NCI-H1436 (cell line): ENCODE data around the gene CAMK1.

ENCODE experiments used
- DNase-seq: peaks from one replicate; lab custom pipeline; 2025; lab: John Stamatoyannopoulos, UW

CAMK1 gene

DNA sequence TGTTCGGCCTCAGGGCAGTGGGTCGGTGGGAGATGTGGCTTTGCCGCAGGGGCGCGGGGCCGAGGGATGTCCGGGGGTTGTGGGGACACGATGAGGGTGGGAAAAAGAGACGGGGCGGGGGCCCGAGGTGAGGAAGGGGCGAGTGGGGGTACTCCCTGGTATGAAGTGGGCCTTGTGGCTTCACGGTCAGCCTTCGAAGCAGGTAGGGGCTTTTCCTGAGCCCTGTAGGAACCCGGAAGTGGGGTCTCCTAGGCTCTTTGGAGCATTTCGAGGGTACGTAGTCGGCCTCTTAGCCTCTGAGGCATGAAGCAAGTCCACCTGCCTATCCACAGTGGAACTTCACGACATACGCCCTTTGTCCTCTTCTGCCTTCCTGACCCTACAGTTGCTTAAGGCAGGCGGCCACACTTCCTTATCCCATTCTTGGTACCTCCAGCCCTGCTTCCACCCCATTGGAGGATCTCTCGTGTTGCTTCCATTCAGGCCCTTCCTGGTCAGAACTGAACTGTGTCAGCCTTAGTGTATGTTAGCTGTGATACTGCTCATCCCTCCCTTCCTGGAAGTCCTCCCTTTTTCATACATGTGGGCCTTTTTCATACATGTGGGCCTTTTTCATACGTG lies 23.5 kb upstream of the CAMK1 start:
- no peak for DNase-seq

DNA sequence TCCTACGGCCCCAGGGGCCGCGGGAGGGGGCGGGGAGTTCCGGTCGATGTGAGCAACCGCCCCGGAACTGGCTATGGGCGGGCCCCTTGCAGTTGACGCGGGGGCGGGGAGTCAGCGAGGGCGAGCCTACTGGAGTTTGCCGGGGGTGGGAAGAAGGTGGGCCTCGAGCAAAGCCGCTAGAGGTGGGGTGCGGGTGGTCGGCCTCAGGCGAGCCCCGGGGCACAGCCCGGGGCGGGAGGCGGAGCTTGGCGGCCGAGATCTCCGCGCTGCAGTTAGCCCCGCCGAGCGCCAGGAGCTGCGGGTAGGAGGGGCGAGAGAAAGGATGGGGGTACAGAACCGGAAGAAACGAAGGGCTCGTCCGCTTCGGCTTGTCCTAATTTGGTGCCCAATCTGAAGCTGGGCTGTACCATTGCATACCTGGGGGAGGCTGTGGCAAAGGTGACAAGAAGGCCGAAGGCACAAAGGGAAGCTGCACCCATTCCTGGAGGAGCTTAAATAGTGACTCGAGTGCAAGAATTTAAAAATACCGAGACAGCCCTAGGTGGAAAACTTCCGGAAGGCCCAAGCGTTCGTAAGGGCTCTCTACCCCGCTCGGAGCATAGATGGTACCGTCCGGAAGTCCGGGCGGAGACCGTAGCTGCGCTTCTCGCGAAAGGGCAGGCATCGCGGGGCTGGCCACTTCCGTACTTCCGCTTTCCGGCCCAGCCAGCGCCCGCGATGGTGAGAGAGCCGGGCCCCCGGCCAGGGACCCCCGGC lies 22.8 kb upstream of the CAMK1 start, which contains the start of the genes ARPC4 and TADA3:
Gene ARPC4, plus strand, starts transcription at position 678 of the 756 bp plus-strand sequence. Its CDS starts 40 bp downstream, at position 718.
Gene TADA3, minus strand, starts transcription at position 69 of the 756 bp plus-strand sequence. CDS start 1,007 bp downstream, outside the sequence.
- DNase-seq = peak; percentile 79

- DNase-seq = no peak
Measured at GRCh38 chr3:9791790-9792404, 22.1 kb upstream of the CAMK1 start.

GRCh38 chr3:9791127-9791526 lies 21.4 kb upstream of the CAMK1 start:
- no peak for DNase-seq

DNA sequence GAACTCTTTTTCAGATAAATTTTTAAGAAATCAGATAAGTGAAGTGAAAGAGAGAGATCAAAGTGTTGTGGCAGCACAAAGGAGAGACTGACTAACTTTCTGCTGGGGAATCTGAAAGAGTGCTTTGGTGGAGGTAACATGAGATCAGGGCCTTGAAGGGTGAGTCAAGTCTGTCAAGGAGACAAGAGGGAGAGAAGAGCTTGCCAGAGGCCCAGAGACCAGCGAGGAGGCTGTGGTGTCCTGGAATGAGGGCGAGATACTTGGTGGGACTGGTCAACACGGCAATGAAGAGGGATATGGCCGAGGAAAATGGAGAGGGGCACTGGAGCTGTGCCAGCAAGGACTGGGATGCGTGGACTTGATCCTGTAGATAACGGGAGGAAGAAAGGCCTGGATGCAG lies 18.0 kb upstream of the CAMK1 start:
- no peak for DNase-seq

- DNase-seq = no peak
Measured at GRCh38 chr3:9786825-9787669, 17.3 kb upstream of the CAMK1 start.

DNA sequence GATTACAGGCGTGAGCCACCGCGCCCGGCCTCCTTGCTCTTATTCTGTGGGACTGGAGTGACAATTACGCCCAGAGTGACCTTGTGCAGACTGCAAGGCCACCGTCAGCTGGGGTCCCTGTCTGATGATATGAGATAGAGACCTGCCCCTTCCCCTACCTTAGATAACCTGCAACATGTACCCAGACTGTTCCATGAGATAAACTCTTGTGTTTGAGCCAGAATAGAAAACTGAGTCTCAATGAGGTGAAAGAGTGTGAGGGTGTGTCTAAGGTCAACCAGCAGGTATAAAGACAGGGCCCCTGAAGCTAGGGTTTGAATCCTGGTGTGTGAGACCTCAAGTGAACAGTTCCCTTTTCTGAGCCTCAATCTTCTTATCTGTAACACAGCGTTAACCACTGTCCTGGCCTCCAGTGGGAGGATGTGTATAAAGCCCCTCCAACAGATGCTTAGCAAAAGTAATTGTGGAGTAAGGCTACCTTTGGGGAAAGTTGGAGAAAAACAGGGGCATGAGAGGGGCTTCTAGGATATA lies 16.5 kb upstream of the CAMK1 start:
- no peak for DNase-seq

DNA sequence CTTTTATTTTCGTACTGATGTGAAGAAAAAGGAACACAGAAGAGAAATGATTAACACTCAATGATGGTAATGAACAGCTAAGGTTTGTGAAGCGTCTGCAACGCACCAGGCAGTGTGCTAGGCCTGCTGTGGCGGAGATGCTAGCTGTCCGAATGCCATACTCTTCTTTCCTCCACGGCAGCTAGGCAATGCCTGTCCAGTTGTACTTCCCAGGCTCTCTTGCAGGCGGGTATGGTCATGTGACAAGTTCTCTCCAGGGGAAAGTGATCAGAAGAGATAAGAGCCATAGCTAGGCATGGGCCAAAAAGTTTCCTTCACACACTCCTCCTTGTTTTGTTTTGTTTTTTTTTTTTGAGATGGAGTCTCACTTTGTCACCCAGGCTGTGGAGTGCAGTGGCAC lies 15.9 kb upstream of the CAMK1 start:
- no peak for DNase-seq

- DNase-seq = no peak
Measured at GRCh38 chr3:9784965-9785364, 15.2 kb upstream of the CAMK1 start.

GRCh38 chr3:9783954-9784353 lies 14.2 kb upstream of the CAMK1 start:
- DNase-seq = no peak

DNA sequence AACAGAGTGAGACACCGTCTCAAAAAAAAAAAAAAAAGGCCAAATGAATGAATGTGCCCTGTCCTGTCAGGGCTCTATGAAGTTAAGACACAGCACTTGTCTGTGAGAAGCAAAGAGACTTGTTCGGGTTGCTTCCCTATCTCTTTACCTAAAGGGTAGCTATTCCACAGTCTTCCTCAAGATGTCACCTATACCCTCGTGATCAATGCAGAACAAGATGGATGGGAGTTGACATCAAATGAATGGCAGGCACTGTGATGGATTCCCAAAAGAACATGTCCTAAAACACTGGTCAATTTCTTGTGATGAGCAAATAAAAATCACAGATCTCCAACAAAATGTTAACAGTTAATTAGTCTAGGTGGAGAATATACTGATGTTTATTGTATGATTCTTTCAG lies 13.0 kb upstream of the CAMK1 start:
- no peak for DNase-seq

- DNase-seq = no peak
Measured at GRCh38 chr3:9781978-9782603, 12.3 kb upstream of the CAMK1 start.

- no peak for DNase-seq
Measured at GRCh38 chr3:9781551-9781950, 11.8 kb upstream of the CAMK1 start.

DNA sequence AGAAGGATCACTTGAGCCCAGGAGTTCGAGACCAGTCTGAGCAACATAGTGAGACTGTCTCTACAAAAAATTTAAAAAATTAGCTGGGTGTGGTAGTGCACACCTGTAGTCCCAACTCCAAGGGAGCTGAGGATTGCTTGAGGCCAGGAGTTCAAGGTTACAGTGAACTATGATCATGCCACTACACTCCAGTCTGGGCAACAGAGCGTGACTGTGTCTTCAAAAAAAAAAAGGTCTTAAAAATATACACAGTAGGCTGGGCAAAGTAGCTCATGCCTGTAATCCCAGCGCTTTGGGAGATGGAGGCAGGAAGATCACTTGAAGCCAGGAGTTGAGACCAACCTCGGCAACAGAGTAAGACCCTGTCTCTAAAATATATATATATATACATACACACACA lies 11.2 kb upstream of the CAMK1 start:
- DNase-seq = no peak

DNA sequence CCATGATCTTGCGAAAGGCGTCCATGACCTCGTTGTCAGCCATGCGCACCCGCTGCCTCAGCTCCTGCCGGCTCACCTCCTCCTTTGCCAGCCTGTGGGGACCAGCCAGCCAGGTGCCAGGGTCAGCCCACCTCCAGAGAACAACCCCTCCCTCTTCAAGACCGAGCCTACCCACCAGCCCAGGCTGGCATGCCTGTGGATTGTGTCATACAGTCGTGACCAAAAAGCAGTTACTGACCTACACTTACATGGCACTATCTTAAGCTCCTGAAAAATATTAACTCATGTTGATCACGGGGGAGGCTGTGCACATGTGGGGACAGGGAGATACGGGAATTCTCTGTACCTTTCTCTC lies 10.7 kb upstream of the CAMK1 start:
- no peak for DNase-seq

GRCh38 chr3:9779721-9780457 lies 10.1 kb upstream of the CAMK1 start:
- DNase-seq = no peak

DNA sequence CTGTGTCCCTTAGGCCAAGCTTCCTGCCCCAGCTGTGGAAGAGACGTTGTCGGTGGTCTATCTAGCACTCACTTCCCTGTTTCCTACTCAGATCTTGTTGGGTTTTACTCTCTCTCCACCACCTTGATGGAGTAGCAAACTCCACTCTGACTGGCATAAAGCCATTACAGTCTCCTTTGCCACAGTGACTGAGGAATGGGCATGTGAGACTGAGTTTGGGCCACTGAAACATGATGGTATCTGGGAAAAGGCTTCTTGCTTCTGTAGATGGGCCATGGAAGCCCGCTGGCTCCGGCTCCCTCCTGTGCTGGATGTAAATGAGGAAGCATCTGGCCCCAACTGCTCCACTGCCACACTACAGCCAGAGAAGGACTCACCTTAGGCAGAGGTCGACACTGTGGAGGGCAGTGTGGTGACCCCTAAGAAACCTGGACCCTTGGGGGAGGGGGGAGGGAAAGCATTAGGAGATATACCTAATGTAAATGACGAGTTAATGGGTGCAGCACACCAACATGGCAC lies 9.4 kb upstream of the CAMK1 start:
- no peak for DNase-seq

GRCh38 chr3:9778143-9779074 lies 8.7 kb upstream of the CAMK1 start:
- no peak for DNase-seq

- no peak for DNase-seq
Measured at GRCh38 chr3:9777694-9778021, 7.9 kb upstream of the CAMK1 start.
